Measurements from ENCODE around the gene F7.

GRCh38 chr13:113137691-113138298 is 32.2 kb downstream of the F7 start:
- TF ChIP-seq EHF (CRISPR knock-in tag; IDR thresholded peaks at IDR 0.05) (no peak), MAX (IDR thresholded peaks at IDR 0.05) (no peak), EP300 (IDR thresholded peaks at IDR 0.05) (no peak), JUN (IDR thresholded peaks at IDR 0.05) (no peak), MAZ (IDR thresholded peaks at IDR 0.05; ENCODE audit: borderline replicate concordance, low read depth, low read length) (no peak), PBX3 (IDR thresholded peaks at IDR 0.05) (no peak), E2F6 (IDR thresholded peaks at IDR 0.05; ENCODE audit: borderline replicate concordance, low read depth) (no peak), POLR2A (IDR thresholded peaks at IDR 0.05; ENCODE audit: low read length) (no peak)

Data from A549 (cell line).